ENCODE measurements around the gene LINC01488.

DNA sequence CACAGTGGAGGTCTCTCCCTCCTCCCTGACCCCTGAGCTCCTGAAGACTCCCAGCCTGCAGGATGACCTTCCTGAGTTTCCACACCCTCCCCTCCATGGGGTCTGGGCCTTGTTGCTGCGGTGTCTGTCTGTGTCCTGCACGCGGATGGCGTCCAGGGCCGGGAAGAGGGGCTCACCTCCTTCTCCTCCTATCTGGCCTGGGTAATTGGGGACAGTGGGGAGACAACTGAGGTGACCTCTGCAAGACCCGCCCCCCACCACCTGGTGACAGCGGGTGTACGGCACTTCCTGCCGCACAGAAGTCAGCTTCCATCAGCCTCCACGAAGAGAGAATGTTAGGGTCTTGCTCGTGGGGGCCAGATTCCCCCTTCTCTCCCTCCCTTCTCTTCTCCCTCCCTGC is 31.7 kb downstream of the LINC01488 start:
- TF ChIP-seq POLR2A (IDR thresholded peaks at IDR 0.05; ENCODE audit: low read depth, low read length), result no peak
- TF ChIP-seq POLR2AphosphoS5 (IDR thresholded peaks at IDR 0.05; ENCODE audit: low read depth, low read length), result no peak
- TF ChIP-seq TAF1 (IDR thresholded peaks at IDR 0.05; ENCODE audit: low read depth, low read length), result no peak

All from GM12891 (cell line).